Vagina (tissue), 2 donors: ENCODE measurements around the gene TNIP2. TPM values are rescaled to one million over a fixed set of nuclear protein-coding genes. Genes with fewer than 3 reads are reported as not detected.

Experiments
- DNase-seq, 2 donors: peaks; one replicate each; pipeline ENCODE4 v3.0.0-alpha.2; 2017; ENCODE audit errors: extremely low spot score in 2 of 2
- H3K27ac ChIP-seq: fragments of 200-600 bp; sonication (generic); one replicate; pipeline ENCODE4 v1.5.1; 2019
- H3K27me3 ChIP-seq: fragments of 200-600 bp; sonication (generic); one replicate; pipeline ENCODE4 v1.5.1; 2019
- H3K36me3 ChIP-seq, 2 donors: fragments of 200-600 bp; sonication (generic); one replicate each; pipeline ENCODE4 v1.5.1; 2017 to 2019
- H3K4me1 ChIP-seq: fragments of 200-600 bp; sonication (generic); one replicate; pipeline ENCODE4 v1.5.1; 2019
- H3K4me3 ChIP-seq, 2 donors: fragments of 200-600 bp; sonication (generic); 1 replicate in 1 of 2; 2 replicates in 1 of 2; pipeline ENCODE4 v1.5.1; 2016 to 2019
- H3K9me3 ChIP-seq: fragments of 200-600 bp; sonication (generic); one replicate; pipeline ENCODE4 v1.5.1; 2019
- CTCF ChIP-seq, 3 experiments: fragments of 450-650 bp in 2 of 3; fragments of 200-600 bp in 1 of 3; sonication (generic) in 1 of 3; IDR thresholded peaks; one replicate each; pipeline ENCODE4 v1.5.1; 2017 to 2019; ENCODE audit warnings: antibody characterized with exemption in 3 of 3, mild to moderate bottlenecking in 2 of 3, moderate library complexity in 2 of 3
- POLR2A ChIP-seq, 2 donors: fragments of 450-650 bp; IDR thresholded peaks; one replicate each; pipeline ENCODE4 v1.6.1; 2017; ENCODE audit warnings: antibody characterized with exemption in 2 of 2, mild to moderate bottlenecking in 2 of 2, moderate library complexity in 2 of 2
- POLR2AphosphoS5 ChIP-seq, 2 donors: sonication (generic); formaldehyde crosslinking; IDR thresholded peaks; one replicate each; pipeline ENCODE4 v1.9.0; 2017; ENCODE audit warnings: antibody characterized with exemption in 2 of 2, mild to moderate bottlenecking in 2 of 2, low read depth in 1 of 2; ENCODE audit not compliant: insufficient read depth in 1 of 2
- intact Hi-C: fragments of 100-400 bp; cut with DNase I; formaldehyde crosslinking; loops from one replicate; pipeline ENCODE4 v1.15.1; 2023
- total RNA-seq: library from RNA; depleted of rRNA; stranded (reverse); fragments of >200 nt; gene quantifications from one replicate; pipeline ENCODE4 v1.2.3, GENCODE V29; 2016

TNIP2 gene
- total RNA-seq, 1 donor from 2014 or later: 57.0 TPM

- intact Hi-C loops: no loop called here
- no peak for DNase-seq
- no peaks in the 10 kb centered on the region for H3K27me3 ChIP-seq
- peaks cover 69% of the 10 kb centered on the region for H3K4me1 ChIP-seq
- TF ChIP-seq POLR2A (IDR thresholded peaks at IDR 0.05) (no peak), CTCF (IDR thresholded peaks at IDR 0.05) (no peak), POLR2AphosphoS5 (IDR thresholded peaks at IDR 0.05; ENCODE audit: insufficient read depth in 1 of 2, low read depth in 1 of 2) (no peak)
- peak overlapping the region in 1 of 2 donors; percentile 59 for H3K4me3 ChIP-seq
- no peaks in the 10 kb centered on the region for H3K36me3 ChIP-seq
- no peaks in the 10 kb centered on the region for H3K9me3 ChIP-seq
- H3K27ac ChIP-seq: peak overlapping the region; percentile 90
Observed at GRCh38 chr4:2795300-2795892, 39.3 kb upstream of the TNIP2 start.

- Histone ChIP-seq H3K9me3 (no peaks in the 10 kb centered on the region), H3K27ac (peak overlapping the region; percentile 90), H3K4me3 (peak overlapping the region; percentile 59 to 73), H3K27me3 (no peaks in the 10 kb centered on the region), H3K4me1 (peaks cover 62% of the 10 kb centered on the region), H3K36me3 (no peaks in the 10 kb centered on the region)
- DNase-seq: no peak
- intact Hi-C loops: no loop called here
- TF ChIP-seq POLR2A (IDR thresholded peaks at IDR 0.05) (no peak), POLR2AphosphoS5 (IDR thresholded peaks at IDR 0.05; ENCODE audit: insufficient read depth in 1 of 2, low read depth in 1 of 2) (peak in 1 of 2 donors; percentile 33)
Observed at GRCh38 chr4:2794486-2795299, 38.6 kb upstream of the TNIP2 start.

- H3K27ac ChIP-seq: peak overlapping the region; percentile 90
- peaks cover 54% of the 10 kb centered on the region for H3K4me1 ChIP-seq
- no peak for DNase-seq
- no peaks in the 10 kb centered on the region for H3K36me3 ChIP-seq
- no peaks in the 10 kb centered on the region for H3K27me3 ChIP-seq
- no peak for TF ChIP-seq CTCF (IDR thresholded peaks at IDR 0.05)
- TF ChIP-seq POLR2A (IDR thresholded peaks at IDR 0.05): no peak
- peak in 1 of 2 donors; percentile 7 for TF ChIP-seq POLR2AphosphoS5 (IDR thresholded peaks at IDR 0.05; ENCODE audit: insufficient read depth in 1 of 2, low read depth in 1 of 2)
- H3K9me3 ChIP-seq: no peaks in the 10 kb centered on the region
- peak overlapping the region; percentile 59 to 73 for H3K4me3 ChIP-seq
- intact Hi-C loops: no loop called here
Observed at GRCh38 chr4:2793586-2794485, 37.7 kb upstream of the TNIP2 start.

GRCh38 chr4:2792711-2793585, 36.8 kb upstream of the TNIP2 start, which contains the start of gene SH3BP2:
SH3BP2 (plus strand) TSS chr4:2793085; CDS start chr4:2820618, 27,533 bp downstream.
- no peak for DNase-seq
- Histone ChIP-seq H3K27ac (peak within 1 kb of the TSS; percentile 90), H3K4me1 (peaks cover 54% of the 10 kb centered on the region), H3K9me3 (no peaks in the 10 kb centered on the region), H3K4me3 (peak within 1 kb of the TSS; percentile 59 to 73), H3K36me3 (no peaks in the 10 kb centered on the region), H3K27me3 (no peaks in the 10 kb centered on the region)
- intact Hi-C loops: no loop called here
- no peak for TF ChIP-seq POLR2AphosphoS5 (IDR thresholded peaks at IDR 0.05; ENCODE audit: insufficient read depth in 1 of 2, low read depth in 1 of 2)
- no peak for TF ChIP-seq CTCF (IDR thresholded peaks at IDR 0.05)
- TF ChIP-seq POLR2A (IDR thresholded peaks at IDR 0.05): peak in 1 of 2 donors; percentile 34
